Activated T-helper 1 cell treated with anti-CD3 and anti-CD28 coated beads, Interleukin-12 subunit alpha, Interleukin-12 subunit beta, Interleukin-2, Interleukin-4 antibody, amounts not matched to agents 30 ng/mL and 10 ng/mL and 1 ng/mL, durations not matched to agents 14 hours and 24 hours and 36 hours (primary cell): ENCODE data around the gene MPRIP. TPM values are rescaled to one million over a fixed set of nuclear protein-coding genes. Genes with fewer than 3 reads are reported as not detected.
"Not testable (repeated sequence)": the region's sequence is repeated elsewhere in the genome, so short reads cannot be mapped to it uniquely, and the experiment has no call there.

ENCODE experiments used
- DNase-seq: peaks from one replicate; pipeline ENCODE4 v3.0.0; 2021; ENCODE audit warnings: low spot score
- H3K27ac Mint-ChIP-seq: one replicate; pipeline ENCODE4 v1.8.0; 2021; ENCODE audit warnings: mild to moderate bottlenecking, mixed read lengths
- H3K27me3 Mint-ChIP-seq: one replicate; pipeline ENCODE4 v1.8.0; 2022; ENCODE audit warnings: mild to moderate bottlenecking, moderate library complexity, mixed read lengths; ENCODE audit not compliant: insufficient read depth
- H3K36me3 Mint-ChIP-seq: one replicate; pipeline ENCODE4 v1.8.0; 2021; ENCODE audit warnings: low read depth, mixed read lengths
- H3K4me1 Mint-ChIP-seq: one replicate; pipeline ENCODE4 v1.8.0; 2021; ENCODE audit warnings: low read depth, mixed read lengths
- H3K4me3 Mint-ChIP-seq: one replicate; pipeline ENCODE4 v1.8.0; 2021; ENCODE audit warnings: mild to moderate bottlenecking, moderate library complexity, mixed read lengths
- H3K9me3 Mint-ChIP-seq: one replicate; pipeline ENCODE4 v1.8.0; 2021; ENCODE audit warnings: mixed read lengths
- intact Hi-C: fragments of 100-400 bp; cut with micrococcal nuclease; formaldehyde crosslinking; loops from one replicate; pipeline ENCODE4 v1.15.1; 2024
- total RNA-seq: library from RNA; stranded (reverse); gene quantifications from 2 replicates; pipeline ENCODE4 v1.2.3, GENCODE V29; 2022

The MPRIP gene
- total RNA-seq, 1 donor from 2014 or later = 175 TPM

GRCh38 chr17:17182598-17183136 lies 140.4 kb downstream of the MPRIP start:
- H3K36me3 Mint-ChIP-seq = peaks cover 52% of the 10 kb centered on the region
- no peaks in the 10 kb centered on the region for H3K9me3 Mint-ChIP-seq
- intact Hi-C loops = loop anchor here (1.0 to 5.0 kb wide), 3 partner anchors 54 to 410 kb away; partner anchors contain the start of gene PEMT
- H3K4me1 Mint-ChIP-seq = peaks cover 84% of the 10 kb centered on the region
- no peaks in the 10 kb centered on the region for H3K27me3 Mint-ChIP-seq
- peak overlapping the region; percentile 97 for H3K27ac Mint-ChIP-seq
- no peak for DNase-seq
- peak overlapping the region; percentile 86 for H3K4me3 Mint-ChIP-seq

DNA sequence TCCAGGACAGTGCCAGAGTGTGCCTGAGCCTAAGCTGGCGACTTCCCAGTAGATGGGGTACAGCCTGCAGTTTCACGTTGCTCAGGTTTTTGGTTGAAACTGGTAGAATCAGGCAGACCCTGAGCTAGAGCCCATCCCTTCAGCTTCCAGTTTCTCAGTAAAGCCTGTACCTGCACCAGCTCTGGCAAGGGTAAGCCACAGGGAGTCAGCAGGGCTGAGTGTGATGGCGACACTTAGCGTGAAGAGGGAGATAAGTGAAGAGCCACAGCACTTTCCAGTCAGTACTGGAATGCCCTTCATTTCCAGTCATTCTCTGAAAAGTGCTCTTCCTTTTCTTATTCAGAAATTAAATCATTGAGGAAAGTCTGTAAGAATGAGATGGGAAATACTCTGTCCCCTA lies 141.5 kb downstream of the MPRIP start:
- Mint-ChIP-seq H3K4me1 (peaks cover 77% of the 10 kb centered on the region), H3K4me3 (peak overlapping the region; percentile 78), H3K27me3 (no peaks in the 10 kb centered on the region), H3K36me3 (peaks cover 49% of the 10 kb centered on the region), H3K9me3 (no peaks in the 10 kb centered on the region), H3K27ac (peak overlapping the region; percentile 64)
- intact Hi-C loops = loop anchor here (2.0 to 5.0 kb wide), 2 partner anchors 139 to 409 kb away; partner anchors contain the start of gene PEMT
- no peak for DNase-seq

- Mint-ChIP-seq H3K27ac (peak overlapping the region; percentile 88), H3K4me1 (peaks cover 66% of the 10 kb centered on the region), H3K36me3 (peaks cover 42% of the 10 kb centered on the region), H3K4me3 (peak overlapping the region; percentile 78)
- intact Hi-C loops = loop anchor here (1.0 to 5.0 kb wide), 2 partner anchors 21 to 407 kb away; partner anchors contain the start of genes PEMT and PLD6
- H3K27me3 Mint-ChIP-seq, H3K9me3 Mint-ChIP-seq, DNase-seq: not testable (repeated sequence)
These were observed 142.9 kb downstream of the MPRIP start for GRCh38 chr17:17184985-17185757.

GRCh38 chr17:17186051-17186450 lies 143.8 kb downstream of the MPRIP start:
- Mint-ChIP-seq H3K27me3 (no peaks in the 10 kb centered on the region), H3K4me3 (peak overlapping the region; percentile 78), H3K9me3 (no peaks in the 10 kb centered on the region), H3K4me1 (peaks cover 57% of the 10 kb centered on the region), H3K36me3 (peaks cover 38% of the 10 kb centered on the region), H3K27ac (peak overlapping the region; percentile 88)
- peak; percentile 55 for DNase-seq
- intact Hi-C loops = loop anchor here (1.0 kb wide), 1 partner anchor 35 kb away; no protein-coding TSS in a partner anchor

DNA sequence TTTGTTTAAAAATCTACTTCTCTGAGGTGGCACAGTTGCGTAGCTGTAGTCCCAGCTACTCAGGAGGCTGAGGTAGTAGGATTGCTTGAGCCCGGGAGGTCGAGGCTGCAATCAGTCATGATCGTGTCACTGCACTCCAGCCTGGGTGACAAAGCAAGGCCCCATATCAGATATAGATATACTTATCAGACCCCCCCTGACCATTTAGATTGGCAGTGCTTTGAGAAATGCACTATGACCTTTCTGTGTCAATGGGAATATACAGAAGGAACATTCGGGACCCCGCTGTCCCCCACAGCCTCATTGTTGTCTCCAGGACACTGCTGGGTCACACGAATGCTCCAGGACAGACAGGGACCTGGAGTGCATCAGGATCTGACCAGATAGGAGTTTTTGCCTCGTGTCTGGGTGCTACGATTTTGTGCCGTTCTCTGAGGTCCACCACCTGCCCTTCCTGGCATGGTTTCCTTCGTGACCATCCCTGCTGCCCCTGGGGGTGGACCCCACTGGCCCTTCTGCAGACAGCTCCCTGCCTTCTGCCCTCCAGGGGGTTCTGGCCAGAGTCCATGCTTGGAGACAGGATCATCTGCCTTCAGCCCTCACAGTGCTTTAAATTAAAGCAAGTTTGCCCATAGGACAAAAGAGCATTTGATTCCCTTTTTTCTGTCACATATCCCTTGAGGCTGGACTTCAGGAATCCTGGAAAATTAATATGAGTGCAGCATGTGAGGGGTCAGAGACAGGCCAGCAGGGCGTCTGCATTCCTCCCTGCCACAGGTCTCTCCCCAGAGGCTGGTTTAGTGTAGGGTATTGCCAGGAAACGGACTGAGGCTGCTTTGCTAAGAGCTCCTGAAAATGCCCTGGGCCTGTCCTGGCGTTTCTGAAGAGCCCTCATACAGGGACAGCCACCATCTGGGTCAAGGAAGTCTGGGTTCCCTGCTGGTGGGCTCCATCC lies 144.6 kb downstream of the MPRIP start:
- DNase-seq = no peak
- H3K27me3 Mint-ChIP-seq = no peaks in the 10 kb centered on the region
- peak overlapping the region; percentile 88 for H3K27ac Mint-ChIP-seq
- peaks cover 36% of the 10 kb centered on the region for H3K36me3 Mint-ChIP-seq
- H3K9me3 Mint-ChIP-seq = no peaks in the 10 kb centered on the region
- H3K4me1 Mint-ChIP-seq = peaks cover 50% of the 10 kb centered on the region
- peak overlapping the region; percentile 78 for H3K4me3 Mint-ChIP-seq
- intact Hi-C loops = loop anchor here (1.0 kb wide), 1 partner anchor 36 kb away; no protein-coding TSS in a partner anchor

GRCh38 chr17:17188586-17188985 lies 146.3 kb downstream of the MPRIP start:
- no peaks in the 10 kb centered on the region for H3K27me3 Mint-ChIP-seq
- intact Hi-C loops = no loop called here
- H3K4me1 Mint-ChIP-seq = peaks cover 41% of the 10 kb centered on the region
- H3K36me3 Mint-ChIP-seq = peaks cover 28% of the 10 kb centered on the region
- DNase-seq = no peak
- H3K4me3 Mint-ChIP-seq = no peak overlapping the region
- no peaks in the 10 kb centered on the region for H3K9me3 Mint-ChIP-seq
- no peak overlapping the region for H3K27ac Mint-ChIP-seq

DNA sequence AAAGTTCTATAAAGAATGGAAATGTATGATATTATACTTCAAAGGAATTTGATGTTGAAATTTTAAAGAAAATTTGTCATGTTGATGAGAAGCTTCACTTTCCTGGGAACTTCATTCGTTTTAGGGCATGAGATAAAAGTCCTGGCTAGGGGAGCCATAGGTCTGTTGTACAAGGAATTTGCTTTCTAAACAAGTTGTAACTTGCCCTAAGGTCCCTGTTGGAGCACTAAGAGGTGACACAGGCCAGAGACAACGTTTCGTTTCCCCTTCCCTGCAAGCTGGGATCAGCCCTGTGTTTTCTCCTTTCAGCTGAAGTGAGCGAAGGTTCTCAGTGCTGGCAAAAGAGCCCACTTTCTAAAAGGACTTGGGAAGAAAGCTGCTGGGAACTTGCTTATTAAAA lies 147.3 kb downstream of the MPRIP start:
- no peak overlapping the region for H3K4me3 Mint-ChIP-seq
- intact Hi-C loops = no loop called here
- H3K27ac Mint-ChIP-seq = no peak overlapping the region
- no peaks in the 10 kb centered on the region for H3K9me3 Mint-ChIP-seq
- no peaks in the 10 kb centered on the region for H3K27me3 Mint-ChIP-seq
- no peak for DNase-seq
- H3K36me3 Mint-ChIP-seq = peaks cover 19% of the 10 kb centered on the region
- peaks cover 31% of the 10 kb centered on the region for H3K4me1 Mint-ChIP-seq

DNA sequence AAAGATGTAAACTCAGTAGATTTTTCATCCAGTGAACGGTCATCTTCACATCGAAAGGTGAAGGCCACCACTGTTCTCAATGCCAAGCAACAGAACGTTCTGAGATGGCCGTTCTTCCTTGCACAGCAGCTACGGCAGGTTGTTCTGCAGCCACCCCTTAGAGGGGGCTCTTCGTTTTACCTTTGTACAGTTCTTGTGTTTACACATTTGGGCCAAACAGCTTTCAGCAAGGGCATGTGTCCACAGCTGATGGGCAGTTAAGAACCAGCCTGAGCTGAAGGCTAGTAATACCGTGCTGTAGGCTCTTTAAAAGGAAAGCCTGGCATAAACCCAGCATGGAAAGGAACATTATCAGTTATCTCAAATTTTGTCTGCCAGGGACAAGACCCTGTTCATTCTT lies 147.9 kb downstream of the MPRIP start:
- Mint-ChIP-seq H3K27ac (no peak overlapping the region), H3K4me3 (no peak overlapping the region), H3K36me3 (peaks cover 15% of the 10 kb centered on the region), H3K27me3 (no peaks in the 10 kb centered on the region), H3K9me3 (no peaks in the 10 kb centered on the region), H3K4me1 (peaks cover 25% of the 10 kb centered on the region)
- intact Hi-C loops = no loop called here
- no peak for DNase-seq

DNA sequence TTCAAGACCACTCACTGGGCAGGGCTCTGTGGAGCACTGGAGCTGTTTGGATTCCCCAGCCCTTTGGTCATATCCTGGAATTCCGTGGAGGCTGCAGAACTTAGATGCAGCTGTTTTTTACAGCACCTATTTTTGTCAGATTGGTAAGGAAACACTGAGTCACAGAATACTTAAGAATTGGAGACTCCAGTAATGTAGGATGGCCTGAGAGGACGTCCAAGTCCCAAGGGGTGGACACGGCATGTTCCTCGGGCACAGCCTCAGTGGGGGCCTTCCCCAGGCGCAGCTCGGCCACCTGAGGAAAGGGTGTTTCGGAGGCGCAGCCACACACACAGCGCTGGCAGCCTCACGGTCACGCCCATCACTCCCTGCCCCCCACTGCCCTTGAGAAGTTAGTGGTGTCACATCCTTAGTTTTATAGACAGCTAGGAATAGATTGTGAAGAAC lies 149.1 kb downstream of the MPRIP start:
- Mint-ChIP-seq H3K27ac (no peak overlapping the region), H3K4me3 (no peak overlapping the region), H3K27me3 (no peaks in the 10 kb centered on the region), H3K9me3 (no peaks in the 10 kb centered on the region), H3K4me1 (peaks cover 13% of the 10 kb centered on the region), H3K36me3 (peaks cover 6% of the 10 kb centered on the region)
- intact Hi-C loops = no loop called here
- DNase-seq = no peak

GRCh38 chr17:17191961-17192381 lies 149.7 kb downstream of the MPRIP start:
- Mint-ChIP-seq H3K36me3 (peaks cover 6% of the 10 kb centered on the region), H3K4me3 (no peak overlapping the region), H3K4me1 (peaks cover 7% of the 10 kb centered on the region), H3K27ac (no peak overlapping the region), H3K9me3 (no peaks in the 10 kb centered on the region), H3K27me3 (no peaks in the 10 kb centered on the region)
- intact Hi-C loops = no loop called here
- DNase-seq = no peak

- H3K27ac Mint-ChIP-seq, H3K4me3 Mint-ChIP-seq, intact Hi-C loops, H3K27me3 Mint-ChIP-seq, H3K4me1 Mint-ChIP-seq, H3K9me3 Mint-ChIP-seq, DNase-seq: not testable (repeated sequence)
- H3K36me3 Mint-ChIP-seq = peaks cover 11% of the 10 kb centered on the region
These were observed 153.2 kb downstream of the MPRIP start for GRCh38 chr17:17195466-17195865.

GRCh38 chr17:17196776-17197175 lies 154.5 kb downstream of the MPRIP start:
- Mint-ChIP-seq H3K36me3 (peaks cover 7% of the 10 kb centered on the region), H3K4me1 (no peaks in the 10 kb centered on the region), H3K27me3 (no peaks in the 10 kb centered on the region), H3K4me3 (no peak overlapping the region), H3K27ac (no peak overlapping the region), H3K9me3 (no peaks in the 10 kb centered on the region)
- intact Hi-C loops = no loop called here
- no peak for DNase-seq
